Measurements from ENCODE around the gene NFIX.

The NFIX gene

DNA sequence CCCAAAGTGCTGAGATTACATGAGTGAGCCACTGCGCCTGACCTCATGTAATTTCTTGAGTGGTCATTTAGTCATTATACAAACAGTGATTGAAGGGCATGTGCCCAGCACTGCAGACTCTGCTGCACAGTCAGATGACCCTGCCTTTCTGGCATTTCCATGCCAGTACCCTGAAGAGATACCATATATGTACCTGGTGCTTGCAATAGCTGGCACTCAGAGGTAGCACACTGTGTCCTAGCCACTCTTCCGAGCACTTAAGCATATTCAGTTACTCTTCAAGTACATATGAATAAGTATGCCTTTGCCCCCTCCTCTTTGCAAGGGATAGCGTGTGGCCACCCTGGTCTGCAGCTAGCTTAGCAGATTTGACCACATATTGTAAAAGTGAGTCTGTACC is 139.4 kb downstream of the NFIX start:
- no peak overlapping the region for H3K4me3 ChIP-seq (ENCODE audit: low read depth in 1 of 2, low read length in 2 of 2)
- H2AFZ ChIP-seq (ENCODE audit: low read depth, low read length) = no peak overlapping the region
- no peaks in the 10 kb centered on the region for H3K9me3 ChIP-seq (ENCODE audit: insufficient read depth, low read length, severe bottlenecking)
- no peaks in the 10 kb centered on the region for H3K27me3 ChIP-seq (ENCODE audit: insufficient read depth, low read length, poor library complexity)
- no peak overlapping the region for H3K9ac ChIP-seq (ENCODE audit: low read depth, low read length)
- peaks cover 77% of the 10 kb centered on the region for H4K20me1 ChIP-seq (ENCODE audit: insufficient read depth, low read length)
- no peaks in the 10 kb centered on the region for H3K4me1 ChIP-seq (ENCODE audit: insufficient read depth, low read length)
- no peak overlapping the region for H3K4me2 ChIP-seq (ENCODE audit: insufficient read depth, low read length)
- H3K36me3 ChIP-seq (ENCODE audit: insufficient read depth, low read length) = peaks cover 72% of the 10 kb centered on the region
- TF ChIP-seq, protein P1, sequence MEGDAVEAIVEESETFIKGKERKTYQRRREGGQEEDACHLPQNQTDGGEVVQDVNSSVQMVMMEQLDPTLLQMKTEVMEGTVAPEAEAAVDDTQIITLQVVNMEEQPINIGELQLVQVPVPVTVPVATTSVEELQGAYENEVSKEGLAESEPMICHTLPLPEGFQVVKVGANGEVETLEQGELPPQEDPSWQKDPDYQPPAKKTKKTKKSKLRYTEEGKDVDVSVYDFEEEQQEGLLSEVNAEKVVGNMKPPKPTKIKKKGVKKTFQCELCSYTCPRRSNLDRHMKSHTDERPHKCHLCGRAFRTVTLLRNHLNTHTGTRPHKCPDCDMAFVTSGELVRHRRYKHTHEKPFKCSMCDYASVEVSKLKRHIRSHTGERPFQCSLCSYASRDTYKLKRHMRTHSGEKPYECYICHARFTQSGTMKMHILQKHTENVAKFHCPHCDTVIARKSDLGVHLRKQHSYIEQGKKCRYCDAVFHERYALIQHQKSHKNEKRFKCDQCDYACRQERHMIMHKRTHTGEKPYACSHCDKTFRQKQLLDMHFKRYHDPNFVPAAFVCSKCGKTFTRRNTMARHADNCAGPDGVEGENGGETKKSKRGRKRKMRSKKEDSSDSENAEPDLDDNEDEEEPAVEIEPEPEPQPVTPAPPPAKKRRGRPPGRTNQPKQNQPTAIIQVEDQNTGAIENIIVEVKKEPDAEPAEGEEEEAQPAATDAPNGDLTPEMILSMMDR (IDR thresholded peaks at IDR 0.05; ENCODE audit: borderline replicate concordance, extremely low read depth, low read length, poor library complexity, severe bottlenecking) = no peak
- no peak for TF ChIP-seq EZH2 (IDR thresholded peaks at IDR 0.05; ENCODE audit: borderline replicate concordance, low read depth, low read length, severe bottlenecking)
- H3K79me2 ChIP-seq (ENCODE audit: insufficient read depth, low read length) = peaks cover 48% of the 10 kb centered on the region
- no peak for DNase-seq
- H3K27ac ChIP-seq (ENCODE audit: low read length) = no peak overlapping the region
- no peak for ATAC-seq (ENCODE audit: insufficient read depth, low read depth)

DNA sequence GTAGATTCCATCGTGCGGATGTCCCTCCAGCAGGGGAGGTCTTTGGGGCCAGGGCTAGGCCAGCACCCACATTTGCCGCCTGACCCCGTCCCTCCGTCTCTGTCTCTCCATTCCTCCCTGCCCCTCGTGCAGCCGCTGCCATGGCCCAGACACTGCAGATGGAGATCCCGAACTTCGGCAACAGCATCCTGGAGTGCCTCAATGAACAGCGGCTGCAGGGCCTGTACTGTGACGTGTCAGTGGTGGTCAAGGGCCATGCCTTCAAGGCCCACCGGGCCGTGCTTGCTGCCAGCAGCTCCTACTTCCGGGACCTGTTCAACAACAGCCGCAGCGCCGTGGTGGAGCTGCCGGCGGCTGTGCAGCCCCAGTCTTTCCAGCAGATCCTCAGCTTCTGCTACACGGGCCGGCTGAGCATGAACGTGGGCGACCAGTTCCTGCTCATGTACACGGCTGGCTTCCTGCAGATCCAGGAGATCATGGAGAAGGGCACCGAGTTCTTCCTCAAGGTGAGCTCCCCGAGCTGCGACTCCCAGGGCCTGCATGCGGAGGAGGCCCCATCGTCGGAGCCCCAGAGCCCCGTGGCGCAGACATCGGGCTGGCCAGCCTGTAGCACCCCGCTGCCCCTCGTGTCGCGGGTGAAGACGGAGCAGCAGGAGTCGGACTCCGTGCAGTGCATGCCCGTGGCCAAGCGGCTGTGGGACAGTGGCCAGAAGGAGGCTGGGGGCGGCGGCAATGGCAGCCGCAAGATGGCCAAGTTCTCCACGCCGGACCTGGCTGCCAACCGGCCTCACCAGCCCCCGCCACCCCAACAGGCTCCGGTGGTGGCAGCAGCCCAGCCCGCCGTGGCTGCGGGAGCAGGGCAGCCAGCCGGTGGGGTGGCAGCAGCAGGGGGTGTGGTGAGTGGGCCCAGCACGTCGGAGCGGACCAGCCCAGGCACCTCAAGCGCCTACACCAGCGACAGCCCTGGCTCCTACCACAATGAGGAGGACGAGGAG is 140.1 kb downstream of the NFIX start:
- Histone ChIP-seq H2AFZ (ENCODE audit: low read depth, low read length) (no peak overlapping the region), H3K4me3 (ENCODE audit: low read depth in 1 of 2, low read length in 2 of 2) (no peak overlapping the region), H3K27ac (ENCODE audit: low read length) (no peak overlapping the region), H3K36me3 (ENCODE audit: insufficient read depth, low read length) (peaks cover 76% of the 10 kb centered on the region), H3K9ac (ENCODE audit: low read depth, low read length) (no peak overlapping the region), H3K27me3 (ENCODE audit: insufficient read depth, low read length, poor library complexity) (no peaks in the 10 kb centered on the region), H3K9me3 (ENCODE audit: insufficient read depth, low read length, severe bottlenecking) (no peaks in the 10 kb centered on the region), H4K20me1 (ENCODE audit: insufficient read depth, low read length) (peaks cover 70% of the 10 kb centered on the region), H3K4me2 (ENCODE audit: insufficient read depth, low read length) (no peak overlapping the region), H3K4me1 (ENCODE audit: insufficient read depth, low read length) (no peaks in the 10 kb centered on the region), H3K79me2 (ENCODE audit: insufficient read depth, low read length) (peaks cover 41% of the 10 kb centered on the region)
- TF ChIP-seq EZH2 (IDR thresholded peaks at IDR 0.05; ENCODE audit: borderline replicate concordance, low read depth, low read length, severe bottlenecking) = no peak
- TF ChIP-seq, protein P1 (IDR thresholded peaks at IDR 0.05; ENCODE audit: borderline replicate concordance, extremely low read depth, low read length, poor library complexity, severe bottlenecking) = no peak
- DNase-seq = no peak
- ATAC-seq (ENCODE audit: insufficient read depth, low read depth) = no peak

DNA sequence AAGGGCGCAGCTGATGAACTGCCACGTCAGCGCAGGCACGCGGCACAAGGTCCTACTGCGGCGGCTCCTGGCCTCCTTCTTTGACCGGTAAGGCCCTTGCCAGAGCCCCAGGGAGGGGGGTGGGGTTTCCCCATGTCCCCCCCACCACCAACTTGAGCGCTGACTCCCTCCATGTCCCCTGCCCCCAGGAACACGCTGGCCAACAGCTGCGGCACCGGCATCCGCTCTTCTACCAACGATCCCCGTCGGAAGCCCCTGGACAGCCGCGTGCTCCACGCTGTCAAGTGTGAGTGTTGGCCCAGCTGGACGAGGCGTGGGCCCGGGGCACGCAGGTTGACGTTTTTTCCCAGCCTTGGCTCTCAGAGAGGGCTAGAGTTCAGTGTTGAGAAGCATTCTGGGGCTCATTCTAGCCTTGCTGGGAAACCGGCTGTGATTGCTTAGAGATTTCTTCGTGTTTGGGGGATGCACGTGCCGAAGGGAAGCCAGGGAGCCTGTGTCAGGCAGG is 142.1 kb downstream of the NFIX start:
- TF ChIP-seq, protein P1 (IDR thresholded peaks at IDR 0.05; ENCODE audit: borderline replicate concordance, extremely low read depth, low read length, poor library complexity, severe bottlenecking) = no peak
- no peak for TF ChIP-seq EZH2 (IDR thresholded peaks at IDR 0.05; ENCODE audit: borderline replicate concordance, low read depth, low read length, severe bottlenecking)
- Histone ChIP-seq H3K4me1 (ENCODE audit: insufficient read depth, low read length) (no peaks in the 10 kb centered on the region), H3K27ac (ENCODE audit: low read length) (no peak overlapping the region), H3K9me3 (ENCODE audit: insufficient read depth, low read length, severe bottlenecking) (no peaks in the 10 kb centered on the region), H3K4me3 (ENCODE audit: low read depth in 1 of 2, low read length in 2 of 2) (no peak overlapping the region), H2AFZ (ENCODE audit: low read depth, low read length) (no peak overlapping the region), H4K20me1 (ENCODE audit: insufficient read depth, low read length) (peaks cover 53% of the 10 kb centered on the region), H3K9ac (ENCODE audit: low read depth, low read length) (no peak overlapping the region), H3K79me2 (ENCODE audit: insufficient read depth, low read length) (peaks cover 24% of the 10 kb centered on the region), H3K36me3 (ENCODE audit: insufficient read depth, low read length) (peaks cover 73% of the 10 kb centered on the region), H3K4me2 (ENCODE audit: insufficient read depth, low read length) (no peak overlapping the region), H3K27me3 (ENCODE audit: insufficient read depth, low read length, poor library complexity) (no peaks in the 10 kb centered on the region)
- ATAC-seq (ENCODE audit: insufficient read depth, low read depth) (no peak), DNase-seq (no peak)
